ENCODE results near the gene NFIA.

Gene NFIA

GRCh38 chr1:61352845-61353435 is 270.6 kb downstream of the NFIA start:
- H3K27ac ChIP-seq = no peak overlapping the region
- no peak for DNase-seq (ENCODE audit: low spot score)
- no peak overlapping the region for H3K4me3 ChIP-seq
- no peak for TF ChIP-seq CTCF (IDR thresholded peaks at IDR 0.05)

GRCh38 chr1:61353797-61354406 is 271.5 kb downstream of the NFIA start:
- no peak overlapping the region for H3K27ac ChIP-seq
- no peak for TF ChIP-seq CTCF (IDR thresholded peaks at IDR 0.05)
- DNase-seq (ENCODE audit: low spot score) = no peak
- H3K4me3 ChIP-seq = no peak overlapping the region

- DNase-seq (ENCODE audit: low spot score) = no peak
- TF ChIP-seq CTCF (IDR thresholded peaks at IDR 0.05) = no peak
Measured at GRCh38 chr1:61356016-61356415, 273.7 kb downstream of the NFIA start.

GRCh38 chr1:61356995-61357394 is 274.6 kb downstream of the NFIA start:
- no peak for TF ChIP-seq CTCF (IDR thresholded peaks at IDR 0.05)
- Histone ChIP-seq H3K27ac (no peak overlapping the region), H3K4me3 (no peak overlapping the region)
- DNase-seq (ENCODE audit: low spot score) = no peak

More at GRCh38 chr1:61356016-61356415, 273.7 kb downstream of the NFIA start:
- Histone ChIP-seq H3K27ac (no peak overlapping the region), H3K4me3 (no peak overlapping the region)

- no peak for TF ChIP-seq CTCF (IDR thresholded peaks at IDR 0.05)
- no peak overlapping the region for H3K4me3 ChIP-seq
- no peak for DNase-seq (ENCODE audit: low spot score)
- no peak overlapping the region for H3K27ac ChIP-seq
Measured at GRCh38 chr1:61357539-61357938, 275.2 kb downstream of the NFIA start.

GRCh38 chr1:61358770-61359455 is 276.6 kb downstream of the NFIA start:
- Histone ChIP-seq H3K4me3 (no peak overlapping the region), H3K27ac (peak overlapping the region in 1 of 2 donors; percentile 2)
- DNase-seq (ENCODE audit: low spot score) = no peak
- no peak for TF ChIP-seq CTCF (IDR thresholded peaks at IDR 0.05)

- no peak overlapping the region for H3K4me3 ChIP-seq
- DNase-seq (ENCODE audit: low spot score) = no peak
- H3K27ac ChIP-seq = no peak overlapping the region
- TF ChIP-seq CTCF (IDR thresholded peaks at IDR 0.05) = no peak
Measured at GRCh38 chr1:61361931-61362330, 279.6 kb downstream of the NFIA start.

Data from coronary artery (tissue), 2 donors.